Suprapubic skin (tissue), 3 donors: ENCODE measurements around the gene FKBP3.

ENCODE experiments used
- CTCF ChIP-seq, 2 donors: fragments of 200-600 bp in 1 of 2; fragments of 450-650 bp in 1 of 2; sonication (generic) in 1 of 2; IDR thresholded peaks; one replicate each; pipeline ENCODE4 v1.5.1; 2016 to 2019; ENCODE audit warnings: antibody characterized with exemption in 2 of 2, mild to moderate bottlenecking in 1 of 2, moderate library complexity in 1 of 2
- EP300 ChIP-seq: sonication (generic); formaldehyde crosslinking; IDR thresholded peaks from one replicate; pipeline ENCODE4 v1.6.1; 2017; ENCODE audit warnings: antibody characterized with exemption
- POLR2A ChIP-seq, 2 donors: fragments of 450-650 bp; IDR thresholded peaks; one replicate each; pipeline ENCODE4 v1.6.1; 2017; ENCODE audit warnings: antibody characterized with exemption in 2 of 2, mild to moderate bottlenecking in 2 of 2, moderate library complexity in 2 of 2

- TF ChIP-seq CTCF (IDR thresholded peaks at IDR 0.05) (no peak), EP300 (no peak), POLR2A (IDR thresholded peaks at IDR 0.05) (no peak)
These were observed 15.3 kb upstream of the FKBP3 start for GRCh38 chr14:45149602-45150001.
